ENCODE results near the gene SIAH1. TPM values are rescaled to one million over a fixed set of nuclear protein-coding genes. Genes with fewer than 3 reads are reported as not detected.

SIAH1 gene, protein sequence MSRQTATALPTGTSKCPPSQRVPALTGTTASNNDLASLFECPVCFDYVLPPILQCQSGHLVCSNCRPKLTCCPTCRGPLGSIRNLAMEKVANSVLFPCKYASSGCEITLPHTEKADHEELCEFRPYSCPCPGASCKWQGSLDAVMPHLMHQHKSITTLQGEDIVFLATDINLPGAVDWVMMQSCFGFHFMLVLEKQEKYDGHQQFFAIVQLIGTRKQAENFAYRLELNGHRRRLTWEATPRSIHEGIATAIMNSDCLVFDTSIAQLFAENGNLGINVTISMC
- 23.3 and 25.3 TPM in 2 replicates for total RNA-seq

GRCh38 chr16:48385253-48386150 lies at the start of gene SIAH1:
TSS of gene SIAH1 (minus strand) at chr16:48385413. CDS start at chr16:48362428, 22,985 bp downstream.

Other genes with a start within 250 kb of the SIAH1 start
- not detected in 2 replicates for gene ABCC12, start 229.4 kb downstream of the SIAH1 start, total RNA-seq
- gene LONP2, start 141.1 kb downstream of the SIAH1 start, total RNA-seq, result 29.7 and 44.2 TPM in 2 replicates
- gene ABCC11, start 137.9 kb downstream of the SIAH1 start, total RNA-seq, result under 0.01 and 0.09 TPM in 2 replicates
- 8.6 and 12.0 TPM in 2 replicates for gene N4BP1, start 224.8 kb upstream of the SIAH1 start, total RNA-seq

All from endothelial cell of coronary artery (primary cell).